Measurements from ENCODE around the gene RAB27A.

GRCh38 chr15:55183679-55184078, 105.9 kb downstream of the RAB27A start:
- TF ChIP-seq POLR2A (IDR thresholded peaks at IDR 0.05; ENCODE audit: low read length) (no peak), GATA1 (IDR thresholded peaks at IDR 0.05; ENCODE audit: low read depth, low read length) (no peak)
